ENCODE data around the gene FAXC.
"Not testable (repeated sequence)": the region's sequence is repeated elsewhere in the genome, so short reads cannot be mapped to it uniquely, and the experiment has no call there.

The FAXC gene

GRCh38 chr6:99276747-99277146, 72.7 kb downstream of the FAXC start:
- no peak for DNase-seq

GRCh38 chr6:99270826-99271225, 78.6 kb downstream of the FAXC start:
- DNase-seq: no peak

GRCh38 chr6:99270030-99270429, 79.4 kb downstream of the FAXC start:
- no peak for DNase-seq

DNA sequence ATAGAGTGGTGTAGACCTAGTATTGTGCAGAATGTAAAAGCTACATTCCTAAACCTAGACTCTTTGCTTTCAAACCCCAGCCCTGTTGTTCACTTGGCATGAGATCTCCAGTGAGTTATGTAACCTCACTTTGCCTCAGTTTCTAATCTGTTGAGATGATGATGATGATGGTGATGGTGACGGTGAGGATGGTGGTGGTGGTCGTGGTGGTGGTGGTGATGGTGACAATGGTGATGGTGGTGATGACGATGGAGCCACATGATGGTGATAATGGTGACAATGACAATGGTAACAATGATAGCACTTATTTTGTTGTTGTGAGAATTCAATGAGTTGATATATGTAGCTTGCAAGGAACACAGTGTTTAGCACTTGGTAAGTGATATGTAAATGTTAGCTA, 80.3 kb downstream of the FAXC start:
- DNase-seq: no peak

DNA sequence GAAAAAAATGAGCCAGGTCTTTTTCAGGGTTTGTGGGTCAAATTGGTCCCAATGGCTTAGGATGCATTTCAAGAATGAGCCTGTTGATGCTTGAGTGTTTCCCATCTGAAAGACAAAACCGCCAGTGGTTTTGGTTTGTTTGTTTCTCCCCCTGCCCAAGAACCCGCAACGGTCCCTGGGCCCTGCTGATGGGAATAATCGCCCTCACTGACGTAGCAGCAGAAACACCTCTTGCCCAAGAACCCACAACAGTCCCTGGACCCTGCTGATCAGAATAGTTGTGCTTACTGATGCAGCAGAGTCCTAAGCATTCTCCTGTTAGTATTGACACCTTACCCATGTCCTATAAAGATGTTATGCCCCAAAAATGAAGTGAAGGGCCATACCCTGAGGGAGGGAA, 82.5 kb downstream of the FAXC start:
- not testable (repeated sequence) for DNase-seq

DNA sequence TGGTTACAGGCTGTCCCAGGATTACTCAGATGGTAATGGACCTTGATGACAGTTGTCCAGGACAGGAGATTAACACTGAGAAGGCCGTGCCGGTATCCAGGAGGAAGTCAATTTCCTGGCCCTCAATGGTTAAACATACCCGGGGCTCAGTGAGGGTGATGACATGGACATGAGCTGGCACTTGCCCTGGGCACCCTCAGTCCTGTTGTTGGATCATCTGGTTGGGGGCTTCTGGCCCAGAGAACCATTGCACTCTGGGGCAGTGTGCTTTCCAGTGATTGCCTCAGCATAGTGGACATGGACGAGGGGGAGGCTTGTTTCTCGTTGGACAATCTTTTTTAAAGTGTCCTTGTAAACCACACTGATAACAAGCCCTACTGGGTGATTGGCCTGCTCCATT, 84.0 kb downstream of the FAXC start:
- DNase-seq: not testable (repeated sequence)

GRCh38 chr6:99254616-99255550, 94.6 kb downstream of the FAXC start:
- DNase-seq: no peak

GRCh38 chr6:99253271-99253670, 96.2 kb downstream of the FAXC start:
- DNase-seq: no peak

DNA sequence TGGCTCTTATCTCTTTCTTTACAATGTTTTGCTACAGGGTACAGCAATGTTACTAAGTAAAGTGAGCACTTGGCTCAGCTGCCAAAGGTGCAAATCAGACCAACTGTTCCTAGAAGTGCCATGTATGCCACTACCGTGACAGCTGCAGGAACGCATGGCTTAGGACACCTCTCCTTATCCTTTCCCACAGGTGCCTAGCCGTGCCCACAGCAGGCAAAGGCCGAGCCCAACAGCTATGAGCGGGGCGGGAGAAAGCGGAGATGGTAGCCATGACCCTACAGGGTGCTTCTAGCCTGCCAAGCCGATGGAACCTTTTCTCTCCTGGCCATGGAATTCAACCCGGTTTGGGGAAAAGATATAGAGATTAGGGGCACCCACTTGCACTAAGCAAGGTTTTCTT, 97.1 kb downstream of the FAXC start:
- no peak for DNase-seq

DNA sequence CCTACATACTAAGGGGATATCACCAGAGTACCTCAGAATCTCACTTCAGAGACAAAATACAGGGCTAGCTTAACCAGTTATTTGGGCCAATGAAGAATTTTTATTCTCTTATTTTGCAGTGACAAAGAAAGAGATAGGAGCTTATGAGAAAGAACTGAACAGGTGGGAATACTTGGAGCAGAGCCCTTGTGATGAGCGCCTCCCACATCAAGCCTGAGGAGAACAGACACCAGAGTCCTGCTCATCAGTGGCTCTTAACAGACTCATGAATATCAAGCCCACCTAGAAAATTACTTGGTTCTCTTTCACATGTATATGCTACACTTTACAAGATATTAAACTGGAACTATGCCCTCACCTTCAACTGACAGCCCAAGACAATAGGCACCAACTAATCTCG, 99.0 kb downstream of the FAXC start:
- no peak for DNase-seq

DNA sequence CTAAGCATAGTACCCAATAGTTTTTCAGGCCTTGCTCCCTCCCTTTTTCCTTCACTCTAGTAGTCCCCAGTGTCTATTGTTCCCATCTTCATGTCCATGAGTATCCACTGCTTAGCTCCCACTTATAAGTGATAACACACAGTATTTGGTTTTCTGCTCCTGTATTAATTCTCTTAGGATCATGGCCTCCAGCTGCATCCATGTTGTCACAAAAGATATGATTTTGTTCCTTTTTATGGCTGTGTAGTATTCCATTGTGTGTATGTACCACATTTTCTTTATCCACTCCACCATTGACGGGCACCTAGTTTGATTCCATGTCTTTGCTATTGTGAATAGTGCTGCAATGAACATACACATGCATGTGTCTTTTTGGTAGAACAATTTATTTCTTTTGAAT, 102.9 kb downstream of the FAXC start:
- no peak for DNase-seq

DNA sequence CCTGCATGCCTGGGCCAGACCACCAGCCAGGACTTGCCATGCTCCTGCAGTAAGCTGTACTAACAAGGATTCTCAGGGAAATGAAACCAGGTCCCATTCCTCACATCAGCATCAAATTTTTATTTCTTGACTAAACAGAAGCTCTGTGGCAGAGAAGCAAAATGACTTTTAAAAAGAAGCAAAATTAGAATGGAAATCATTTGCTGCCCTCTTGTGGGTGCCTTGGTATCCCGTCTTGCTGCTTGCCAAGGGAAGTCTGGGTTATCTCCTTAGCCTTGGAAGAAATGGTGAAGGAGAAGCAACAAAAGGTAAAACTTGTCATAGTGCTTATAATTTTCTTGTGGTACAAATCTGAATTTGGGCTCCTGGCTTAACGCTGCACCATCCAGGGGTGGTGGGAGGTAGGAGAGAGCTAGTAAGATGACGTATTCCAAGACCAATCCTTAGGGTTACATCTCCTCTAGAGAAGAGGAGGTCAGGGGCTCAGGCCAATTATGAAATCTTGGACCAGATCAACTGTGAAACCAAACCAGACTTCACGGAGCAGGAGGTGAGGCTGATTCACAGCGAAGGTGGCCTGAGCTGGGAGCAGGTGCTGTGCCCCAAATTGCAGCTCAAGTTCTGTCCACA, 107.5 kb downstream of the FAXC start:
- DNase-seq: peak; percentile 29

- DNase-seq: no peak
Measured at GRCh38 chr6:99236010-99236409, 113.5 kb downstream of the FAXC start.

- peak; percentile 17 for DNase-seq
Measured at GRCh38 chr6:99233219-99233618, 116.3 kb downstream of the FAXC start.

DNA sequence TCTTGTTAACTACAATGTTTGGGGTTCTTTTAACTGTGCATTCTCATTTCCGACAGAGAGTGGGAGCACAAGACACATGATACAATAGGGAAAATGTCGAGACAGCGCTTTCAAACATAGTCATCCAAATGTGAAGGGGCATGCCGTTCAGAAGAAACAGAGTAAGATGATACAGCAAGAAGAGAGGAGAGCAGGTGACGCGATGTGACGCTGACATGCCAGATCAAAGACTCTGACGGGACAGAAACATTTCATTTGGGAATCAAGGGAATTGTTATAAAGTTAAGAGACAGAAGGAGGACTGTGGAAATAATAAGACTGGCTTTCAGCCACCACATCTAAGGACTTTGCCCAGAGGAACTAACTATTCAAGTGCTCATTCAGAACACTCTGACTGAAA, 117.4 kb downstream of the FAXC start:
- DNase-seq: peak; percentile 27

GRCh38 chr6:99225172-99225571, 124.3 kb downstream of the FAXC start:
- no peak for DNase-seq

Data from NCI-H2171 treated with DMSO at 0.1 percent for 48 hours (cell line).